Fibroblast of lung (primary cell): ENCODE data around the gene PCNT. TPM values are rescaled to one million over a fixed set of nuclear protein-coding genes. Genes with fewer than 3 reads are reported as not detected.

Experiments used
- DNase-seq, 2 donors: peaks; one replicate each; pipeline versions ENCODE4 v3.0.0 to v3.0.0-alpha.2; 2010; ENCODE audit warnings: low read depth in 2 of 2
- H2AFZ ChIP-seq: 2 replicates; pipeline ENCODE4 v1.5.1; 2012; ENCODE audit warnings: low read length, control low read depth, inconsistent platforms
- H3K27ac ChIP-seq: 2 replicates; pipeline ENCODE4 v1.5.1; 2011; ENCODE audit warnings: low read length, control low read depth; ENCODE audit not compliant: insufficient read depth
- H3K27me3 ChIP-seq: 2 replicates; pipeline ENCODE4 v1.5.1; 2011; ENCODE audit warnings: mild to moderate bottlenecking, low read length; ENCODE audit not compliant: control insufficient read depth, insufficient read depth
- H3K36me3 ChIP-seq: 2 replicates; pipeline ENCODE4 v1.5.1; 2011; ENCODE audit warnings: low read length; ENCODE audit not compliant: control insufficient read depth, insufficient read depth
- H3K4me1 ChIP-seq: 2 replicates; pipeline ENCODE4 v1.5.1; 2011; ENCODE audit warnings: low read length; ENCODE audit not compliant: control insufficient read depth, insufficient read depth; ENCODE audit errors: extremely low read depth
- H3K4me2 ChIP-seq: 2 replicates; pipeline ENCODE4 v1.5.1; 2011; ENCODE audit warnings: low read length, control low read depth; ENCODE audit not compliant: insufficient read depth; ENCODE audit errors: extremely low read depth
- H3K4me3 ChIP-seq, 4 experiments: fragments of 200-600 bp in 1 of 4; sonication (generic) in 1 of 4; replicated peaks in 1 of 4; 2 replicates each; pipeline ENCODE4 v1.5.1; 2011 to 2016; ENCODE audit warnings: low read length in 4 of 4, low read depth in 3 of 4, mild to moderate bottlenecking in 3 of 4, control low read depth in 2 of 4, inconsistent platforms in 1 of 4, mixed read lengths in 1 of 4; ENCODE audit not compliant: insufficient read depth in 1 of 4; ENCODE audit errors: control extremely low read depth in 1 of 4
- H3K79me2 ChIP-seq: 2 replicates; pipeline ENCODE4 v1.5.1; 2012; ENCODE audit warnings: mild to moderate bottlenecking, low read length, inconsistent platforms; ENCODE audit not compliant: control insufficient read depth, insufficient read depth
- H3K9ac ChIP-seq: 2 replicates; pipeline ENCODE4 v1.5.1; 2011; ENCODE audit warnings: mild to moderate bottlenecking, low read length, control low read depth; ENCODE audit not compliant: insufficient read depth
- H3K9me3 ChIP-seq: 2 replicates; pipeline ENCODE4 v1.5.1; 2012; ENCODE audit warnings: low read depth, low read length; ENCODE audit not compliant: control insufficient read depth, insufficient read depth
- H4K20me1 ChIP-seq: 2 replicates; pipeline ENCODE4 v1.5.1; 2011; ENCODE audit warnings: low read length; ENCODE audit not compliant: control insufficient read depth, insufficient read depth; ENCODE audit errors: extremely low read depth
- CTCF ChIP-seq, 2 donors: IDR thresholded peaks in 1 of 2; conservative IDR thresholded peaks in 1 of 2; 1 replicate in 1 of 2; 2 replicates in 1 of 2; pipeline ENCODE4 v1.5.1; 2011 to 2012; ENCODE audit warnings: low read length in 2 of 2, control low read depth in 1 of 2, inconsistent platforms in 1 of 2, low read depth in 1 of 2, mild to moderate bottlenecking in 1 of 2
- EZH2 ChIP-seq: IDR thresholded peaks from 2 replicates; pipeline ENCODE4 v1.5.1; 2012; ENCODE audit warnings: low read length, control low read depth, mild to moderate bottlenecking; ENCODE audit errors: missing control alignments
- polyA plus RNA-seq, 2 donors: library from polyadenylated mRNA; depleted of rRNA in 1 of 2; stranded (reverse) in 1 of 2; unstranded in 1 of 2; fragments of >200 nt; gene quantifications; 2 replicates each; pipeline ENCODE4 v1.2.1, GENCODE V29; 2011 to 2012; ENCODE audit warnings: missing spikeins in 1 of 2
- total RNA-seq: library from RNA; depleted of rRNA; stranded (reverse); fragments of >200 nt; gene quantifications from 2 replicates; pipeline ENCODE4 v1.2.1, GENCODE V29; 2014

PCNT gene
- total and polyA plus RNA-seq, 2 donors (not counting 1 experiment from before 2014, with no cell fraction given), result 7.4 to 26.1 TPM

GRCh38 chr21:46428987-46429710, 105.2 kb downstream of the PCNT start:
- H3K9me3 ChIP-seq, result no peaks in the 10 kb centered on the region
- H3K79me2 ChIP-seq, result no peaks in the 10 kb centered on the region
- no peak overlapping the region for H3K4me2 ChIP-seq
- H3K4me1 ChIP-seq, result no peaks in the 10 kb centered on the region
- H3K4me3 ChIP-seq, result no peak overlapping the region
- no peak overlapping the region for H2AFZ ChIP-seq
- no peak for DNase-seq
- no peaks in the 10 kb centered on the region for H4K20me1 ChIP-seq
- H3K36me3 ChIP-seq, result peaks cover 19% of the 10 kb centered on the region
- no peaks in the 10 kb centered on the region for H3K27me3 ChIP-seq
- no peak for TF ChIP-seq EZH2
- TF ChIP-seq CTCF (conservative IDR thresholded peaks at IDR 0.05 in 1 of 2, IDR thresholded peaks at IDR 0.05 in 1 of 2; ENCODE audit: low read depth in 1 of 2, low read length in 2 of 2), result no peak
- H3K9ac ChIP-seq, result no peak overlapping the region
- H3K27ac ChIP-seq, result no peak overlapping the region

GRCh38 chr21:46429754-46430681, 106.1 kb downstream of the PCNT start:
- Histone ChIP-seq H3K27me3 (no peaks in the 10 kb centered on the region), H3K36me3 (peaks cover 21% of the 10 kb centered on the region), H3K4me2 (no peak overlapping the region), H3K4me3 (no peak overlapping the region), H3K9me3 (no peaks in the 10 kb centered on the region), H2AFZ (no peak overlapping the region), H3K79me2 (no peaks in the 10 kb centered on the region), H4K20me1 (no peaks in the 10 kb centered on the region), H3K27ac (no peak overlapping the region), H3K4me1 (no peaks in the 10 kb centered on the region), H3K9ac (no peak overlapping the region)
- TF ChIP-seq EZH2 (no peak), CTCF (conservative IDR thresholded peaks at IDR 0.05 in 1 of 2, IDR thresholded peaks at IDR 0.05 in 1 of 2; ENCODE audit: low read depth in 1 of 2, low read length in 2 of 2) (no peak)
- no peak for DNase-seq

- Histone ChIP-seq H3K9ac (no peak overlapping the region), H3K79me2 (no peaks in the 10 kb centered on the region), H3K27ac (no peak overlapping the region), H3K4me1 (no peaks in the 10 kb centered on the region), H2AFZ (no peak overlapping the region), H3K4me2 (no peak overlapping the region), H3K4me3 (no peak overlapping the region), H3K27me3 (no peaks in the 10 kb centered on the region), H3K9me3 (no peaks in the 10 kb centered on the region), H4K20me1 (no peaks in the 10 kb centered on the region), H3K36me3 (peaks cover 20% of the 10 kb centered on the region)
- DNase-seq, result no peak
- TF ChIP-seq CTCF (conservative IDR thresholded peaks at IDR 0.05 in 1 of 2, IDR thresholded peaks at IDR 0.05 in 1 of 2; ENCODE audit: low read depth in 1 of 2, low read length in 2 of 2) (no peak), EZH2 (no peak)
These were observed 107.5 kb downstream of the PCNT start for GRCh38 chr21:46431448-46431847.
